Kidney (tissue), 14 donors: ENCODE results near the gene CASQ2. TPM values are rescaled to one million over a fixed set of nuclear protein-coding genes. Genes with fewer than 3 reads are reported as not detected.

ENCODE experiments used
- DNase-seq, 5 donors: peaks; one replicate each; pipeline ENCODE4 v3.0.0-alpha.2; 2013 to 2020
- FAIRE-seq: peaks from 2 replicates; lab custom pipeline; 2012; peaks lifted over from hg19 to GRCh38; lab: Jason Lieb, UNC
- H3K27ac ChIP-seq, 2 donors: one replicate each; pipeline ENCODE4 v1.7.0; 2013; ENCODE audit warnings: low read depth in 2 of 2, low read length in 2 of 2, inconsistent platforms in 1 of 2
- H3K27me3 ChIP-seq: one replicate; pipeline ENCODE4 v1.7.1; 2013; ENCODE audit warnings: low read length, inconsistent platforms; ENCODE audit not compliant: control insufficient read depth, insufficient read depth
- H3K36me3 ChIP-seq, 3 donors: one replicate each; pipeline versions ENCODE4 v1.7.0 to v1.7.1; 2013; ENCODE audit warnings: low read length in 3 of 3, control low read depth in 1 of 3, inconsistent platforms in 1 of 3; ENCODE audit not compliant: insufficient read depth in 3 of 3, control insufficient read depth in 2 of 3
- H3K4me1 ChIP-seq, 3 donors: one replicate each; pipeline versions ENCODE4 v1.7.0 to v1.7.1; 2013; ENCODE audit warnings: low read length in 3 of 3, inconsistent platforms in 1 of 3, low read depth in 1 of 3; ENCODE audit not compliant: control insufficient read depth in 2 of 3, insufficient read depth in 2 of 3
- H3K4me3 ChIP-seq, 3 donors: one replicate each; pipeline versions ENCODE4 v1.7.0 to v1.8.1; 2013; ENCODE audit warnings: low read length in 3 of 3, control low read depth in 1 of 3, inconsistent platforms in 1 of 3
- H3K9ac ChIP-seq, 3 donors: one replicate each; pipeline versions ENCODE4 v1.7.0 to v1.7.1; 2013; ENCODE audit warnings: low read length in 3 of 3, control low read depth in 1 of 3, inconsistent platforms in 1 of 3
- H3K9me3 ChIP-seq, 3 donors: one replicate each; pipeline versions ENCODE4 v1.7.0 to v1.7.1; 2013; ENCODE audit warnings: low read length in 3 of 3, control low read depth in 1 of 3, inconsistent platforms in 1 of 3; ENCODE audit not compliant: control insufficient read depth in 2 of 3, insufficient read depth in 1 of 3
- intact Hi-C: fragments of 100-400 bp; cut with DNase I; formaldehyde crosslinking; loops from one replicate; pipeline ENCODE4 v1.11.1; 2022
- polyA plus RNA-seq: library from polyadenylated mRNA; stranded (reverse); fragments of 350-450 nt; fragmentation: Illumina TruSeq; extraction: RNeasy Lipid Tissue Mini Kit (QIAGEN cat#74804); gene quantifications from one replicate; pipeline ENCODE4 v1.2.3, GENCODE V29; 2014; ENCODE audit warnings: low read depth, low replicate concordance; ENCODE audit not compliant: insufficient read depth
- total RNA-seq: library from RNA; stranded (reverse); fragmentation: NEBNext Ultra II Directional; extraction: Animal tissue kit (Norgen Biotek cat#: 25700); gene quantifications from one replicate; pipeline ENCODE4 v1.2.1, GENCODE V29; 2021
- TF ChIP-seq, protein P1 (sequence below): IDR thresholded peaks from 3 replicates; pipeline ENCODE4 v1.5.1; 2012; ENCODE audit warnings: mild to moderate bottlenecking, moderate library complexity, borderline replicate concordance; ENCODE audit not compliant: insufficient read depth; ENCODE audit errors: extremely low read depth
- donor health status: control.
- donor health status: control.
- donor health status: control.
- donor health status: control.
- donor health status: control.
- donor health status: DM: yes; HTN: yes; CAD: no.
- donor health status: Normal renal cell carcinoma (clear cell type).

The CASQ2 gene
- total and polyA plus RNA-seq, 2 donors from 2014 or later: 2.3 to 2.6 TPM

DNA sequence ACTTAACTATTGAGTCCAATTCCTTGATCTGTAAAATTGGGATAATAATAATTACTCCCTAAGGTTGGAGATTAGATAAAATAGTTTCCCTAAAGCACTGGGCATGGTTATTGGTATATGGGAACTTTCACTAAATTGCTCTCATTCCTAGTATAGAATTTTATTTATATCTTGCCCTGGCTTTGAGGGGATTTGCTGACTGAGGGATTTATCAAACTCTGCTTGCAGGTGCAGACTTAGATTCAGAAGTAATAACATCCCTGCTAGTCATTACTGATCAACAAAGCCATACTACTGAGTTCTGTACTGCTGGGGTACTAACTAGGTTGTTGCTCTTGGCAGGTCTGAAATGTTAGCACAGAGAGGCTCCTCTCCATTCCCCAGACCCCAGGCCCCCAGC, 41.9 kb downstream of the CASQ2 start:
- no peak for FAIRE-seq
- no peaks in the 10 kb centered on the region for H3K27me3 ChIP-seq
- H3K9me3 ChIP-seq: no peaks in the 10 kb centered on the region
- no peaks in the 10 kb centered on the region for H3K36me3 ChIP-seq
- no peaks in the 10 kb centered on the region for H3K4me1 ChIP-seq
- intact Hi-C loops: no loop called here
- no peak overlapping the region for H3K4me3 ChIP-seq
- TF ChIP-seq, protein P1, sequence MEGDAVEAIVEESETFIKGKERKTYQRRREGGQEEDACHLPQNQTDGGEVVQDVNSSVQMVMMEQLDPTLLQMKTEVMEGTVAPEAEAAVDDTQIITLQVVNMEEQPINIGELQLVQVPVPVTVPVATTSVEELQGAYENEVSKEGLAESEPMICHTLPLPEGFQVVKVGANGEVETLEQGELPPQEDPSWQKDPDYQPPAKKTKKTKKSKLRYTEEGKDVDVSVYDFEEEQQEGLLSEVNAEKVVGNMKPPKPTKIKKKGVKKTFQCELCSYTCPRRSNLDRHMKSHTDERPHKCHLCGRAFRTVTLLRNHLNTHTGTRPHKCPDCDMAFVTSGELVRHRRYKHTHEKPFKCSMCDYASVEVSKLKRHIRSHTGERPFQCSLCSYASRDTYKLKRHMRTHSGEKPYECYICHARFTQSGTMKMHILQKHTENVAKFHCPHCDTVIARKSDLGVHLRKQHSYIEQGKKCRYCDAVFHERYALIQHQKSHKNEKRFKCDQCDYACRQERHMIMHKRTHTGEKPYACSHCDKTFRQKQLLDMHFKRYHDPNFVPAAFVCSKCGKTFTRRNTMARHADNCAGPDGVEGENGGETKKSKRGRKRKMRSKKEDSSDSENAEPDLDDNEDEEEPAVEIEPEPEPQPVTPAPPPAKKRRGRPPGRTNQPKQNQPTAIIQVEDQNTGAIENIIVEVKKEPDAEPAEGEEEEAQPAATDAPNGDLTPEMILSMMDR: no peak
- no peak for DNase-seq
- no peak overlapping the region for H3K9ac ChIP-seq
- no peak overlapping the region for H3K27ac ChIP-seq

DNA sequence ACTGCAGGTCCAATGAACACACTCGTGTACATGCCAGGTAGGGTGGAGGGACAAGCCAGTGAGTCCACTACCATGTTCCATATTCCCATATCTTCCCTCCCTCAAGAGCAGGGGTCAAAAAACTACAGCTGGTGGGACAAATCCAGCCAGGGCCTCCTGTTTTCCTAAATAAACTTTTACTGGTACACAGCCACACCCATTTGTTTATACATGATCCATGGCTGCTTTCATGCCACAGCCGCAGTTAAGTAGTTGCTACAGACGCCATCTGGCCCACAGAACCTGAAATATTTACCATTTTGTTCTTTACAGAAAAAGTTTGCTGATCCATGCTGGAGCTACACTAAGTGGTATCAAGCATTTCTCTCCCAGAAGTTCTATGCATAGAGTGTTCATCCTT, 42.4 kb downstream of the CASQ2 start:
- intact Hi-C loops: no loop called here
- FAIRE-seq: no peak
- Histone ChIP-seq H3K9me3 (no peaks in the 10 kb centered on the region), H3K36me3 (no peaks in the 10 kb centered on the region), H3K4me1 (no peaks in the 10 kb centered on the region), H3K27ac (no peak overlapping the region), H3K27me3 (no peaks in the 10 kb centered on the region), H3K9ac (no peak overlapping the region), H3K4me3 (no peak overlapping the region)
- no peak for DNase-seq
- TF ChIP-seq, protein P1: no peak

DNA sequence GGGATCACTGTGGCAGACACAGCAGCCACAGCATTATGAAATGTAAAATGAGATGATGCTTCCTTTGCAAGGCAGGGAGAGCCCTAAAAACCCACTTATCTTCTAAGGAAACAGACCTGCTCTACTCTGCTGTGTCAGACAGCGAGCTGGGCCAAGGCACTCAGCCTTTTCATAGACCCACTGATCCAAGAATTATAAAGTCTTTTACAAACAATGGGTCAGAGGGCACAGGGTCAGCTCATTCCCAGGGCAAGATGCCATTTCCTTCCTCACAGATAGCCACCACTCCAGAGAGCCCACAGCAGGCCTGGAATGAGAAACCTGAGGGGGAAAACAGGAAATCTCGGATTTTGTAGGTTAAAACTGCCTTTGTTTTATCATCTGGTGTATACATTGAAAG, 42.9 kb downstream of the CASQ2 start:
- DNase-seq: no peak
- Histone ChIP-seq H3K9ac (no peak overlapping the region), H3K27me3 (no peaks in the 10 kb centered on the region), H3K9me3 (no peaks in the 10 kb centered on the region), H3K36me3 (no peaks in the 10 kb centered on the region), H3K4me3 (no peak overlapping the region), H3K4me1 (no peaks in the 10 kb centered on the region), H3K27ac (no peak overlapping the region)
- TF ChIP-seq, protein P1: no peak
- FAIRE-seq: no peak
- intact Hi-C loops: no loop called here

DNA sequence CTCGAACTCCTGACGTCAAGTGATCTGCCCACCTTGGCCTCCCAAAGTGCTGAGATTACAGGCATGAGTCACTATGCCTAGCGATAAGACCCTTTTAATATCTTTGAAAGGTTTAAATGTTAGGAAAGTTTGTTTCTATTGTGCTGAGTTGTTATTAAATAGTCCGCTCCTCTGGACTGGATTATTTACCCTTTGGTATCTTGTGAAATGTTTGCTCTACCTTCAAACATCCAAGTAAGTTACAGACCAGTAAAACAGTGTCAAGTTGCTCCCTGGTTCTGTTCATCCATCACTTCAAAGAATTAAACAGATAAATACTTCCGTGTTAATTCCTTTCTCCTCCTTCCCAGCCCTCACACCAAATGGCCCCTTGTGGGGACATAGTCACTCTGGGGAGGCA, 44.8 kb downstream of the CASQ2 start:
- FAIRE-seq (no peak), DNase-seq (no peak)
- intact Hi-C loops: no loop called here
- H3K27me3 ChIP-seq: no peaks in the 10 kb centered on the region
- no peak overlapping the region for H3K4me3 ChIP-seq
- H3K9ac ChIP-seq: no peak overlapping the region
- H3K27ac ChIP-seq: no peak overlapping the region
- TF ChIP-seq, protein P1: no peak
- H3K9me3 ChIP-seq: no peaks in the 10 kb centered on the region
- no peaks in the 10 kb centered on the region for H3K4me1 ChIP-seq
- no peaks in the 10 kb centered on the region for H3K36me3 ChIP-seq
